HepG2 (cell line): ENCODE data around the gene AKAP6.

Source experiments
- CEBPZ ChIP-seq: IDR thresholded peaks from 2 replicates; pipeline ENCODE4 v1.6.1; 2012; ENCODE audit warnings: low read length, improper control_type of control experiment
- CTCF ChIP-seq: sonication (generic); formaldehyde crosslinking; IDR thresholded peaks from 2 replicates; pipeline ENCODE4 v1.5.0; 2020; ENCODE audit warnings: mild to moderate bottlenecking, missing genetic modification reagents, moderate library complexity
- MTA1 ChIP-seq: sonication (generic); formaldehyde crosslinking; IDR thresholded peaks from 2 replicates; pipeline ENCODE4 v1.4.0; 2020; ENCODE audit warnings: missing genetic modification reagents, mild to moderate bottlenecking, borderline replicate concordance
- POLR2AphosphoS5 ChIP-seq: IDR thresholded peaks from 2 replicates; pipeline ENCODE4 v1.6.1; 2012; ENCODE audit warnings: low read depth, low read length
- TCF7 ChIP-seq: sonication (generic); IDR thresholded peaks from 2 replicates; pipeline ENCODE4 v1.6.1; 2016; ENCODE audit warnings: antibody characterized with exemption, low read depth
- ZBTB26 ChIP-seq: IDR thresholded peaks from 2 replicates; pipeline ENCODE4 v1.6.1; 2016; ENCODE audit warnings: missing compliant biosample characterization, missing genetic modification reagents, borderline replicate concordance
- ZNF431 ChIP-seq: sonication (generic); formaldehyde crosslinking; IDR thresholded peaks from 2 replicates; pipeline ENCODE4 v1.9.0; 2022; ENCODE audit warnings: missing genetic modification reagents, low read depth, mild to moderate bottlenecking, borderline replicate concordance
- ZNF672 ChIP-seq: sonication (generic); formaldehyde crosslinking; IDR thresholded peaks from 2 replicates; pipeline ENCODE4 v1.8.1; 2022; ENCODE audit warnings: missing genetic modification reagents

DNA sequence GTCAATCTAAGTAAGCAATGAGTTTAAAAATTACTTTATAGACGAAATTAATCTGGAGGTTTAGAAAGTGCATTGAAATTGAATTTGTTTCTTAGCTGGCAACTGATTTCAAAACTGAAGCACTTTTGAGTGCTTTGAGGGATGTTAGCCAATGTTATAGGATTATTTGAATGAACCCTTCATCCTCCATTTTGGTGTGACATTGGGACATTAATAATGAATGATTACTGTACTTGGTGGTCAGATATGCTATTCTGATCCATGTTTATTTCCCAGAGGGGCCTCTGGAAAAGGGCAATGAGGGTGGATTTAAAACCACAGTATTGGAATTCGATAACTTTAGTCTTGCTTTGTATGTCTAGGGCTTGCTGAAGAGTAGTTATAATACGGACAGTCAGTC is 183.2 kb downstream of the AKAP6 start:
- no peak for TF ChIP-seq ZBTB26 (CRISPR knock-in tag)
- TF ChIP-seq CEBPZ, result no peak
- no peak for TF ChIP-seq MTA1 (CRISPR knock-in tag)
- TF ChIP-seq ZNF672, result no peak
- no peak for TF ChIP-seq ZNF431
- no peak for TF ChIP-seq TCF7
- no peak for TF ChIP-seq CTCF (CRISPR knock-in tag)
- TF ChIP-seq POLR2AphosphoS5, result no peak
